SK-N-SH treated with all-trans-retinoic acid at 6 μM for 48 hours (cell line): ENCODE data around the gene TMEM161A.

Source experiments
- ATAC-seq: fragments of 200-7000 bp; cut with Tn5 transposase; 3 replicates; pipeline ENCODE4 v1.9.1; 2020; ENCODE audit warnings: mild to moderate bottlenecking, moderate library complexity
- ARNTL ChIP-seq: fragments of 450-650 bp; formaldehyde crosslinking; IDR thresholded peaks from 2 replicates; pipeline ENCODE4 v1.5.0; 2020; ENCODE audit warnings: low read depth, mild to moderate bottlenecking, moderate library complexity, borderline replicate concordance
- BACH2 ChIP-seq: fragments of 250-450 bp; sonication (Bioruptor Pico); IDR thresholded peaks from 2 replicates; pipeline ENCODE4 v1.9.0; 2021; ENCODE audit warnings: mild to moderate bottlenecking, borderline replicate concordance
- CREB5 ChIP-seq: fragments of 250-450 bp; sonication (Bioruptor Pico); IDR thresholded peaks from 2 replicates; pipeline ENCODE4 v1.5.1; 2020; ENCODE audit warnings: low read depth, mild to moderate bottlenecking, moderate library complexity
- CSRNP3 ChIP-seq: fragments of 250-450 bp; sonication (Bioruptor Pico); IDR thresholded peaks from 2 replicates; pipeline ENCODE4 v1.5.1; 2021; ENCODE audit warnings: mild to moderate bottlenecking, moderate library complexity
- ESRRG ChIP-seq: fragments of 250-450 bp; sonication (Bioruptor Pico); IDR thresholded peaks from 2 replicates; pipeline ENCODE4 v1.6.1; 2021; ENCODE audit warnings: mild to moderate bottlenecking
- GLIS3 ChIP-seq: fragments of 250-450 bp; sonication (Bioruptor Pico); IDR thresholded peaks from 2 replicates; pipeline ENCODE4 v1.5.0; 2020; ENCODE audit warnings: mild to moderate bottlenecking, moderate library complexity
- ISL1 ChIP-seq: fragments of 250-450 bp; sonication (Bioruptor Pico); IDR thresholded peaks from 2 replicates; pipeline ENCODE4 v2.1.2; 2022; ENCODE audit warnings: mild to moderate bottlenecking, moderate library complexity
- OSR1 ChIP-seq: fragments of 250-450 bp; sonication (Bioruptor Pico); IDR thresholded peaks from 2 replicates; pipeline ENCODE4 v1.8.0; 2022; ENCODE audit warnings: moderate library complexity, mild to moderate bottlenecking, inconsistent platforms
- PATZ1 ChIP-seq: fragments of 250-450 bp; sonication (Bioruptor Pico); IDR thresholded peaks from 2 replicates; pipeline ENCODE4 v1.8.0; 2020; ENCODE audit warnings: mild to moderate bottlenecking, moderate library complexity, borderline replicate concordance
- POU6F1 ChIP-seq: fragments of 250-450 bp; sonication (Bioruptor Pico); IDR thresholded peaks from 2 replicates; pipeline ENCODE4 v1.8.0; 2021; ENCODE audit warnings: low read depth, mild to moderate bottlenecking, moderate library complexity, borderline replicate concordance
- SNAI2 ChIP-seq: fragments of 250-450 bp; sonication (Bioruptor Pico); IDR thresholded peaks from 2 replicates; pipeline ENCODE4 v1.5.0; 2020; ENCODE audit warnings: mild to moderate bottlenecking, moderate library complexity
- TCF4 ChIP-seq: fragments of 250-450 bp; sonication (Bioruptor Pico); IDR thresholded peaks from 2 replicates; pipeline ENCODE4 v1.8.0; 2021; ENCODE audit warnings: mild to moderate bottlenecking, moderate library complexity, borderline replicate concordance
- TOX ChIP-seq: fragments of 250-450 bp; sonication (Bioruptor Pico); IDR thresholded peaks from 2 replicates; pipeline ENCODE4 v1.8.0; 2021; ENCODE audit warnings: mild to moderate bottlenecking, moderate library complexity, borderline replicate concordance
- TSHZ2 ChIP-seq: fragments of 250-450 bp; sonication (Bioruptor Pico); IDR thresholded peaks from 2 replicates; pipeline ENCODE4 v1.5.0; 2020; ENCODE audit warnings: mild to moderate bottlenecking, moderate library complexity
- ZC3H10 ChIP-seq: fragments of 250-450 bp; sonication (Bioruptor Pico); IDR thresholded peaks from 2 replicates; pipeline ENCODE4 v1.5.1; 2021; ENCODE audit warnings: mild to moderate bottlenecking, moderate library complexity
- ZFP30 ChIP-seq: fragments of 450-650 bp; formaldehyde crosslinking; IDR thresholded peaks from 2 replicates; pipeline ENCODE4 v1.5.0; 2022; ENCODE audit warnings: mild to moderate bottlenecking, moderate library complexity
- ZNF565 ChIP-seq: fragments of 450-650 bp; formaldehyde crosslinking; conservative IDR thresholded peaks from 2 replicates; pipeline ENCODE4 v1.5.0; 2020; ENCODE audit warnings: low read depth, mild to moderate bottlenecking, moderate library complexity
- ZNF70 ChIP-seq: fragments of 450-650 bp; formaldehyde crosslinking; IDR thresholded peaks from 2 replicates; pipeline ENCODE4 v1.5.0; 2020; ENCODE audit warnings: mild to moderate bottlenecking, moderate library complexity
- ZNF8 ChIP-seq: fragments of 450-650 bp; formaldehyde crosslinking; IDR thresholded peaks from 2 replicates; pipeline ENCODE4 v1.5.0; 2020; ENCODE audit warnings: mild to moderate bottlenecking, moderate library complexity

TMEM161A gene

GRCh38 chr19:19087676-19088075, 50.6 kb downstream of the TMEM161A start:
- TF ChIP-seq ZFP30 (CRISPR knock-in tag) (no peak), TSHZ2 (CRISPR knock-in tag) (no peak)
- TF ChIP-seq, all 23 proteins: peak for 0

GRCh38 chr19:19083413-19084178, 54.7 kb downstream of the TMEM161A start:
- no peak for ATAC-seq
- TF ChIP-seq CREB5 (CRISPR knock-in tag) (no peak), ZNF8 (CRISPR knock-in tag) (no peak), ZNF565 (CRISPR knock-in tag) (no peak), TSHZ2 (CRISPR knock-in tag) (no peak), ZFP30 (CRISPR knock-in tag) (no peak), OSR1 (CRISPR knock-in tag) (no peak)

More at GRCh38 chr19:19087676-19088075, 50.6 kb downstream of the TMEM161A start:
- ATAC-seq: no peak; the same call in 2 of the 3 replicates

- TF ChIP-seq SNAI2 (CRISPR knock-in tag) (no peak), TOX (CRISPR knock-in tag) (no peak), BACH2 (CRISPR knock-in tag) (no peak), TSHZ2 (CRISPR knock-in tag) (no peak), ARNTL (no peak), ZC3H10 (no peak), ZNF565 (CRISPR knock-in tag) (no peak), POU6F1 (no peak), PATZ1 (CRISPR knock-in tag) (no peak), TCF4 (CRISPR knock-in tag) (no peak), OSR1 (CRISPR knock-in tag) (no peak), ZNF8 (CRISPR knock-in tag) (no peak), ZNF70 (CRISPR knock-in tag) (no peak), CSRNP3 (CRISPR knock-in tag) (no peak), GLIS3 (CRISPR knock-in tag) (no peak), ESRRG (CRISPR knock-in tag) (no peak), ISL1 (CRISPR knock-in tag) (no peak)
- ATAC-seq: no peak
These were observed 56.6 kb downstream of the TMEM161A start for GRCh38 chr19:19081642-19082151.
